Tibial nerve (tissue), 4 donors: ENCODE results near the gene THEM4. TPM values are rescaled to one million over a fixed set of nuclear protein-coding genes. Genes with fewer than 3 reads are reported as not detected.
"Not testable (repeated sequence)": the region's sequence is repeated elsewhere in the genome, so short reads cannot be mapped to it uniquely, and the experiment has no call there.

Source experiments
- DNase-seq, 2 donors: peaks; one replicate each; pipeline ENCODE4 v3.0.0-alpha.2; 2019; ENCODE audit warnings: low spot score in 2 of 2
- H3K27ac ChIP-seq, 4 donors: fragments of 200-600 bp; sonication (generic) in 3 of 4; one replicate each; pipeline ENCODE4 v1.5.1; 2017 to 2019; ENCODE audit warnings: mild to moderate bottlenecking in 1 of 4
- H3K27me3 ChIP-seq, 2 donors: fragments of 200-600 bp; sonication (generic) in 1 of 2; one replicate each; pipeline versions ENCODE4 v1.5.1 to v1.6.0; 2017 to 2019
- H3K36me3 ChIP-seq, 3 donors: fragments of 200-600 bp; sonication (generic); one replicate each; pipeline ENCODE4 v1.5.1; 2018 to 2019
- H3K4me1 ChIP-seq, 4 donors: fragments of 200-600 bp; sonication (generic) in 3 of 4; one replicate each; pipeline ENCODE4 v1.5.1; 2017 to 2019
- H3K4me3 ChIP-seq, 4 donors: fragments of 200-600 bp; sonication (generic) in 3 of 4; one replicate each; pipeline ENCODE4 v1.5.1; 2017 to 2019; ENCODE audit warnings: mild to moderate bottlenecking in 1 of 4, moderate library complexity in 1 of 4
- H3K9me3 ChIP-seq, 4 donors: fragments of 200-600 bp; sonication (generic) in 3 of 4; one replicate each; pipeline ENCODE4 v1.5.1; 2017 to 2019
- EP300 ChIP-seq, 2 donors: sonication (generic); formaldehyde crosslinking; IDR thresholded peaks; one replicate each; pipeline ENCODE4 v1.6.1; 2017; ENCODE audit warnings: antibody characterized with exemption in 2 of 2, mild to moderate bottlenecking in 1 of 2
- POLR2A ChIP-seq, 2 donors: fragments of 450-650 bp; IDR thresholded peaks; one replicate each; pipeline ENCODE4 v1.6.1; 2017; ENCODE audit warnings: antibody characterized with exemption in 2 of 2, mild to moderate bottlenecking in 2 of 2, moderate library complexity in 2 of 2
- WGBS, 2 donors: methylation state at CpG; one replicate each; pipeline ENCODE4 v1.1.5; 2018; 5-methylcytosine and 5-hydroxymethylcytosine counted together
- total RNA-seq, 4 donors: library from RNA; depleted of rRNA; stranded (reverse); fragments of >200 nt; gene quantifications; one replicate each; pipeline ENCODE4 v1.1.0, GENCODE V29; 2016
- TF ChIP-seq, protein P1 (sequence below), 5 experiments: fragments of 200-600 bp in 3 of 5; fragments of 450-650 bp in 2 of 5; sonication (generic) in 3 of 5; IDR thresholded peaks; one replicate each; pipeline ENCODE4 v1.5.1; 2016 to 2019; ENCODE audit warnings: antibody characterized with exemption in 5 of 5, mild to moderate bottlenecking in 3 of 5, moderate library complexity in 2 of 5

Gene THEM4
- total RNA-seq, 4 donors from 2014 or later, result 17.7 to 48.6 (median 32.3) TPM

- H3K4me3 ChIP-seq, result no peak overlapping the region
- DNase-seq, result no peak
- no peak overlapping the region for H3K27ac ChIP-seq
- peaks cover 0 to 42% (median 0%) of the 10 kb centered on the region in 3 donors for H3K36me3 ChIP-seq
- H3K27me3 ChIP-seq, result no peaks in the 10 kb centered on the region
- 89 to 93% methylated on average over 1 of the region's 1 CpG for WGBS, 2 donors
- no peaks in the 10 kb centered on the region for H3K9me3 ChIP-seq
- TF ChIP-seq, protein P1, sequence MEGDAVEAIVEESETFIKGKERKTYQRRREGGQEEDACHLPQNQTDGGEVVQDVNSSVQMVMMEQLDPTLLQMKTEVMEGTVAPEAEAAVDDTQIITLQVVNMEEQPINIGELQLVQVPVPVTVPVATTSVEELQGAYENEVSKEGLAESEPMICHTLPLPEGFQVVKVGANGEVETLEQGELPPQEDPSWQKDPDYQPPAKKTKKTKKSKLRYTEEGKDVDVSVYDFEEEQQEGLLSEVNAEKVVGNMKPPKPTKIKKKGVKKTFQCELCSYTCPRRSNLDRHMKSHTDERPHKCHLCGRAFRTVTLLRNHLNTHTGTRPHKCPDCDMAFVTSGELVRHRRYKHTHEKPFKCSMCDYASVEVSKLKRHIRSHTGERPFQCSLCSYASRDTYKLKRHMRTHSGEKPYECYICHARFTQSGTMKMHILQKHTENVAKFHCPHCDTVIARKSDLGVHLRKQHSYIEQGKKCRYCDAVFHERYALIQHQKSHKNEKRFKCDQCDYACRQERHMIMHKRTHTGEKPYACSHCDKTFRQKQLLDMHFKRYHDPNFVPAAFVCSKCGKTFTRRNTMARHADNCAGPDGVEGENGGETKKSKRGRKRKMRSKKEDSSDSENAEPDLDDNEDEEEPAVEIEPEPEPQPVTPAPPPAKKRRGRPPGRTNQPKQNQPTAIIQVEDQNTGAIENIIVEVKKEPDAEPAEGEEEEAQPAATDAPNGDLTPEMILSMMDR (IDR thresholded peaks at IDR 0.05), result no peak
- TF ChIP-seq POLR2A (IDR thresholded peaks at IDR 0.05) (no peak), EP300 (IDR thresholded peaks at IDR 0.05) (no peak)
- H3K4me1 ChIP-seq, result no peaks in the 10 kb centered on the region
Measured at GRCh38 chr1:151875419-151876097, 33.8 kb downstream of the THEM4 start.

DNA sequence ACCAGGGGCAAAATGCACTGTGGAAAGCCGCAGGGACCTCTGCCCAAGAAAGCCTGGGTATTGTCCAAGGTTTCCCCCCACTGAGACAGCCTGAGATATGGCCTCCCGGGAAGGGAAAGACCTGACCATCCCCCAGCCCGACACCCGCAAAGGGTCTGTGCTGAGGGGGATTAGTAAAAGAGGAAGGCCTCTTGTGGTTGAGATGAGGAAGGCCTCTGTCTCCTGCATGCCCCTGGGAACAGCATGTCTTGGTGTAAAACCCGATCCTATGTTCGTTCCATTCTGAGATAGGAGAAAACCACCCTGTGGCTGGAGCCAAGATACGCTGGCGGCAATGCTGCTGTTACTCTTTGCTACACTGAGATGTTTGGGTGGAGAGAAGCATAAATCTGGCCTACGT is 36.5 kb downstream of the THEM4 start:
- not testable (repeated sequence) for H3K27ac ChIP-seq, H3K9me3 ChIP-seq, H3K27me3 ChIP-seq, DNase-seq, H3K4me3 ChIP-seq, H3K4me1 ChIP-seq
- WGBS, 2 donors, result 70% methylated on average over 9 of the region's 9 CpGs
- H3K36me3 ChIP-seq, result peaks cover 0 to 29% (median 0%) of the 10 kb centered on the region in 3 donors

GRCh38 chr1:151871284-151872030 is 37.9 kb downstream of the THEM4 start:
- no peak for DNase-seq
- Histone ChIP-seq H3K27me3 (peaks cover 0 to 4% of the 10 kb centered on the region in 2 donors), H3K9me3 (no peaks in the 10 kb centered on the region), H3K4me3 (no peak overlapping the region), H3K27ac (no peak overlapping the region), H3K36me3 (peaks cover 0 to 24% (median 0%) of the 10 kb centered on the region in 3 donors), H3K4me1 (peaks cover 0 to 8% (median 3%) of the 10 kb centered on the region in 4 donors)
- WGBS, 2 donors, result 40 to 55% methylated on average over 5 of the region's 5 CpGs
- no peak for TF ChIP-seq POLR2A (IDR thresholded peaks at IDR 0.05)
- no peak for TF ChIP-seq EP300 (IDR thresholded peaks at IDR 0.05)
- TF ChIP-seq, protein P1 (IDR thresholded peaks at IDR 0.05), result no peak

GRCh38 chr1:151868486-151868885 is 40.8 kb downstream of the THEM4 start:
- 10 to 13% methylated on average over 3 of the region's 3 CpGs for WGBS, 2 donors
- Histone ChIP-seq H3K9me3 (no peaks in the 10 kb centered on the region), H3K4me1 (peaks cover 0 to 8% (median 3%) of the 10 kb centered on the region in 4 donors), H3K4me3 (no peak overlapping the region), H3K27me3 (peaks cover 0 to 4% of the 10 kb centered on the region in 2 donors), H3K36me3 (peaks cover 0 to 9% (median 0%) of the 10 kb centered on the region in 3 donors), H3K27ac (no peak overlapping the region)
- TF ChIP-seq POLR2A (IDR thresholded peaks at IDR 0.05) (no peak), EP300 (IDR thresholded peaks at IDR 0.05) (no peak)
- TF ChIP-seq, protein P1 (IDR thresholded peaks at IDR 0.05), result no peak
- DNase-seq, result no peak

GRCh38 chr1:151867765-151868411 is 41.4 kb downstream of the THEM4 start:
- TF ChIP-seq EP300 (IDR thresholded peaks at IDR 0.05) (no peak), POLR2A (IDR thresholded peaks at IDR 0.05) (no peak)
- TF ChIP-seq, protein P1 (IDR thresholded peaks at IDR 0.05), result no peak
- H3K27ac ChIP-seq, result no peak overlapping the region
- H3K4me3 ChIP-seq, result no peak overlapping the region
- H3K36me3 ChIP-seq, result peaks cover 0 to 4% (median 0%) of the 10 kb centered on the region in 3 donors
- peaks cover 0 to 8% (median 3%) of the 10 kb centered on the region in 4 donors for H3K4me1 ChIP-seq
- 67% methylated on average over 7 of the region's 7 CpGs for WGBS, 2 donors
- H3K27me3 ChIP-seq, result peaks cover 0 to 4% of the 10 kb centered on the region in 2 donors
- no peaks in the 10 kb centered on the region for H3K9me3 ChIP-seq
- DNase-seq, result no peak
